Subcutaneous adipose tissue (tissue), 4 donors: ENCODE data around the gene TMEM236. TPM values are rescaled to one million over a fixed set of nuclear protein-coding genes. Genes with fewer than 3 reads are reported as not detected.

ENCODE experiments used
- total RNA-seq, 4 donors: library from RNA; depleted of rRNA; stranded (reverse); fragments of >200 nt; gene quantifications; one replicate each; pipeline ENCODE4 v1.1.0, GENCODE V29; 2016
- TF ChIP-seq, protein P1 (sequence below): fragments of 450-650 bp; IDR thresholded peaks from one replicate; pipeline ENCODE4 v1.5.1; 2016; ENCODE audit warnings: low read depth, mild to moderate bottlenecking, control low read depth, antibody characterized with exemption, moderate library complexity

The TMEM236 gene
- total RNA-seq, 4 donors from 2014 or later = 3.2 to 6.8 (median 5.8) TPM

- TF ChIP-seq, protein P1, sequence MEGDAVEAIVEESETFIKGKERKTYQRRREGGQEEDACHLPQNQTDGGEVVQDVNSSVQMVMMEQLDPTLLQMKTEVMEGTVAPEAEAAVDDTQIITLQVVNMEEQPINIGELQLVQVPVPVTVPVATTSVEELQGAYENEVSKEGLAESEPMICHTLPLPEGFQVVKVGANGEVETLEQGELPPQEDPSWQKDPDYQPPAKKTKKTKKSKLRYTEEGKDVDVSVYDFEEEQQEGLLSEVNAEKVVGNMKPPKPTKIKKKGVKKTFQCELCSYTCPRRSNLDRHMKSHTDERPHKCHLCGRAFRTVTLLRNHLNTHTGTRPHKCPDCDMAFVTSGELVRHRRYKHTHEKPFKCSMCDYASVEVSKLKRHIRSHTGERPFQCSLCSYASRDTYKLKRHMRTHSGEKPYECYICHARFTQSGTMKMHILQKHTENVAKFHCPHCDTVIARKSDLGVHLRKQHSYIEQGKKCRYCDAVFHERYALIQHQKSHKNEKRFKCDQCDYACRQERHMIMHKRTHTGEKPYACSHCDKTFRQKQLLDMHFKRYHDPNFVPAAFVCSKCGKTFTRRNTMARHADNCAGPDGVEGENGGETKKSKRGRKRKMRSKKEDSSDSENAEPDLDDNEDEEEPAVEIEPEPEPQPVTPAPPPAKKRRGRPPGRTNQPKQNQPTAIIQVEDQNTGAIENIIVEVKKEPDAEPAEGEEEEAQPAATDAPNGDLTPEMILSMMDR = no peak
Observed at GRCh38 chr10:17816199-17816598, 64.2 kb downstream of the TMEM236 start.

- TF ChIP-seq, protein P1 = no peak
Observed at GRCh38 chr10:17817316-17817715, 65.3 kb downstream of the TMEM236 start.

DNA sequence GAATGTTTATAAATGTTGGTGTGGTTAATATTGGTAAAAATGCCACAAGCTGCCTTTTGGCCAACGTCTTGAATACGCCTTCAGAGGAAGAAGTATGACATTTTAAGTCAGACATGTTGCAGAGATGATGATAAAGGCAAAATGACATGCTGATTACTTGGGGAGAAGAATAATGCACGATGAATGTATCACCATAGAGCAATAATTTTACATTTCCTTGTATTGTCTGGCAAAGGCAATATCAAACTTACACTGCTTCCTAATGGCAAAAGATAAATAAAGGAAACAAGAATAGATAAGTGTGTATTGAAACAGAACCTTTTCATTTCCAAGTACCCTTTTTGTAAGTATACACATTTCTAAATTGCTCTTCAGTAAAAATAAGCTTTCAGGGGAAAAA lies 65.8 kb downstream of the TMEM236 start:
- TF ChIP-seq, protein P1 = no peak

DNA sequence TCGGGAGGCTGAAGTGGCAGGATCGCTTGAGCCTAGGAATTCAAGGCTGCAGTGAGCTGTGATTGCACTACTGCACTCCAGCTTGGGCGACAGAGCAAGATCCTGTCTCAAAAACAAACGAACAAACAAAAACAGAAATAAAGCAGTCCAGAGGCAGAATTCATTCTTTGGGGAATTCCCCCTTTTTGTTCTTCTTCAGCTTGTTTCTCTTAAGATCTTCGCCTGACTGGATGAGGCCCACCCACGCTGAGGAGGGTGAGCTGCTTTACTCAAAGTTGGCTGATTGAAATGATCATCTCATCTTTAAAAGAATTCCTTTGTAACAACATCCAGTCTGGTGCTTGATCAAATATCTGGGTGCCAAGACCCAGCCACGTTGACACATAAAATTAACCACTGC lies 67.8 kb downstream of the TMEM236 start:
- TF ChIP-seq, protein P1 = no peak

DNA sequence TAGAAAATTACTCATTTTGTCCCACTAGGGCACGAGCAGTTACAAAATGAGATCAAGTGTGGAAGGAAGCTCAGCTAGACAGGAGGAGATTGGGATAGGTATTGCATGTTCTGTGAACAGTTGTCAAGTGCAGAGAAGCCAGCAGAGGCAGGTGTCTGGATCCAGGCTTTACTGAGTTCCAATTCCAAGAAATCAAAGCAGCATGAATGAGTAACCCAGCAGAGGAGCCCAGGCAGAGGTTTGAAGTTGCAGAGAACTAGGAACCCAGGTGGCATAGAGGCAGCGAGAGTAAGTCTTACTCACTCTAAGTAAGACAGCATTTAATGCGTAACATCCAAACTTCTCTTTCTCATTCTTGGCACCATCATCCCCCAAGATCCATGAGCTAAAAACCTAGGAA lies 68.9 kb downstream of the TMEM236 start:
- TF ChIP-seq, protein P1 = no peak

GRCh38 chr10:17821893-17822292 lies 69.9 kb downstream of the TMEM236 start:
- TF ChIP-seq, protein P1 = no peak

DNA sequence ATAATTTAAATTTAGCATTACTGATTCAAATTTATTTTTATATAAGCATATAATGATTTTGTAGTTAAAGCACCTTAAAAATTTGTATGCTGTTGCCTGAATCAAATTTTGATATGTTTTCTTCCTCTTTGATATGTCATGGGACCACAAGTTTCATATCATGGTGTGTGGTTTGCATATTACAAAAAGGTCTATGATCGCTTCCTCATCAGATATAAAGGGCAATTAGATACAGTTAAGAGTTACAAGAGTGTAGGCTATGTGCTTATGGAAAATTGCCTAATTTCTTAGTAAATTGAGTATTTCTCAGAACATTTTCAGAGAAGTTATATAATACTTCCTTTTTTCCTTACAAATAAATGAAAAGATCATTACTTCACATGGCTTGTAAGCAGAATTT lies 79.3 kb downstream of the TMEM236 start:
- TF ChIP-seq, protein P1 = no peak

DNA sequence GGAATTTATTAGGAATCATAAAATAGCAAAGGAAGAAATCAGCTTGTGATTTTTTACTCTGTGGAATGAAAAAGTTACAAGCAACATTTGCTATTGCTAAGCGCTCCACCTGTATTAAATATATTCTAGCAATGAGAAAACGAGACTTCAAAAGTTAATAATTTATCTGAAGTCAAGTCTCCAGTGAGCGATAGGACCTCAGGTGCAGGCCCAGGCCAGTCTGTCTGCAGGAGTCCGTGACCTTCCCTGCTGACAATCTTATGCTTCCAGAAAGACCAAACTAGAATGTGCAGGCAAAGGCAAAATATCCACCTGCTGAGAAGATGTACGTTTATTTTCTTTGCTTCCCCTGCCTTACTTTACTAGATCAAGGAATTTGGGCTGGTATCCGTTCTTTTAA lies 79.9 kb downstream of the TMEM236 start:
- TF ChIP-seq, protein P1 = no peak
